OCI-LY3 (cell line): ENCODE results near the gene GSTM3.
A peak's percentile ranks its signal among the peaks of the same experiment; 100 is the strongest.

Experiments
- H2AFZ ChIP-seq: fragments of 200-600, 300-600 bp; shearing (Covaris generic); 2 replicates; pipeline ENCODE4 v1.6.0; 2014; ENCODE audit warnings: antibody characterized with exemption, low read depth, low read length
- H3K27ac ChIP-seq: fragments of 200-600, 300-600 bp; sonication (generic); 2 replicates; pipeline ENCODE4 v1.5.1; 2014; ENCODE audit warnings: mild to moderate bottlenecking, low read length, moderate library complexity, mixed read lengths
- H3K27me3 ChIP-seq: fragments of 200-600, 300-600 bp; sonication (generic); 2 replicates; pipeline ENCODE4 v1.6.1; 2014; ENCODE audit warnings: low read depth, low read length, mixed read lengths
- H3K36me3 ChIP-seq: fragments of 200-600, 300-600 bp; sonication (generic); replicated peaks from 2 replicates; pipeline ENCODE3; 2014; ENCODE audit warnings: low read depth, low read length, mixed read lengths
- H3K4me1 ChIP-seq: fragments of 300-600, 200-600 bp; sonication (generic); 2 replicates; pipeline ENCODE4 v1.6.1; 2014; ENCODE audit warnings: low read length, mixed read lengths
- H3K4me2 ChIP-seq: fragments of 200-600, 300-600 bp; sonication (generic); 2 replicates; pipeline ENCODE4 v1.6.1; 2014; ENCODE audit warnings: low read length, mixed read lengths
- H3K4me3 ChIP-seq: fragments of 300-600, 200-600 bp; sonication (generic); 2 replicates; pipeline ENCODE4 v1.5.1; 2014; ENCODE audit warnings: antibody characterized with exemption, mild to moderate bottlenecking, low read length, moderate library complexity
- H3K79me2 ChIP-seq: fragments of 300-600, 200-600 bp; shearing (Covaris generic); 2 replicates; pipeline ENCODE4 v1.6.1; 2014; ENCODE audit warnings: mild to moderate bottlenecking, low read length, mixed read lengths
- H3K9ac ChIP-seq: fragments of 300-600, 200-600 bp; shearing (Covaris generic); 2 replicates; pipeline ENCODE4 v1.6.0; 2014; ENCODE audit warnings: mild to moderate bottlenecking, low read length, moderate library complexity
- H3K9me3 ChIP-seq: fragments of 200-600, 300-600 bp; shearing (Covaris generic); 2 replicates; pipeline ENCODE4 v1.6.1; 2014; ENCODE audit warnings: low read length, mixed read lengths; ENCODE audit not compliant: insufficient read depth
- H4K20me1 ChIP-seq: fragments of 200-600, 300-600 bp; sonication (generic); 2 replicates; pipeline ENCODE4 v1.6.1; 2016; ENCODE audit warnings: low read length, mixed read lengths; ENCODE audit not compliant: insufficient read depth
- EZH2phosphoT487 ChIP-seq: fragments of 200-600 bp; shearing (Covaris generic); IDR thresholded peaks from 2 replicates; pipeline ENCODE4 v1.6.1; 2018; ENCODE audit warnings: antibody characterized with exemption, mixed run types, low read depth
- TF ChIP-seq, protein P1 (sequence below): fragments of 200-600, 300-600 bp; sonication (generic); IDR thresholded peaks from 2 replicates; pipeline ENCODE4 v1.5.1; 2014; ENCODE audit warnings: antibody characterized with exemption, low read length, low read depth

The GSTM3 gene

DNA sequence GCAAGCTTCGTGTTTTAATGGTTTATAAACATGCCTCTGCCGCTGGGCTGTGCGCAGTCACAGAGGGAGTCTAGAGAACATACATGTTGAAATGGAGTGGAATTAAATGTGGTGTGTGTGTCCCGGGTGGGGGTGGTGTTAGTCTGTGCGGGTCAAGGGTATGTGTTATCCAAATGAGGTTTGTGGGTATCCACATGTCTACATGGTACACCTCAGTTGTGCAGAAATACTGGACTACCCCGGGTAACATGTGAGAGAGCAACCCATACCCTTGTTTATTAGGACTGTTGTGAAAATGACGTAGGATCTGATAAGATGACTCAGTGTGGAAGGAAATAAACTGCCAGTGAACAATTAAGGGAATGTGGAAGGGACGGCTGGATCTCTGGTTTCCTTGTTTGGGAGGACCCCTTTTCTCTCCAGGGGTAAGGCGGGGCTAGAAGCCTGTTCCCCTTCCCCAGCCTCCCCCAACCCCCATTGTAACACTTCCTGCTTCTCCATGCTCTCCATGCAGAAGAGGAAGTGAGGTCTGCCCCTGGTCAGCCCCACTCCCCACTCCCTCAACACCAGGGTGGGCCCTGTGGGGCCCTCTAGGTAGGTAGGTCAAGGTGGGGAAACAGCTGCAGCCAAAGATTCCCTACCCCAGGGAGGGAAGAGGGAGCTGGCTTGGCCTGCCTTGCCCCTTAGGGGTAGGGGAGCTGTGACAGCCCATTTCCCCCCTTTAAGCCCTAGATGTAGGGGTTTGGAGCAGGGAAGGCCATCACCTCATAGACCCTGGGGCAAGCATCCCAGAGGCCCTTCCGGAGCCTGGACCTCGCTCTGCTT, 22.2 kb upstream of the GSTM3 start:
- H3K27me3 ChIP-seq, result no peaks in the 10 kb centered on the region
- no peak overlapping the region for H3K27ac ChIP-seq
- no peak for TF ChIP-seq EZH2phosphoT487
- TF ChIP-seq, protein P1, sequence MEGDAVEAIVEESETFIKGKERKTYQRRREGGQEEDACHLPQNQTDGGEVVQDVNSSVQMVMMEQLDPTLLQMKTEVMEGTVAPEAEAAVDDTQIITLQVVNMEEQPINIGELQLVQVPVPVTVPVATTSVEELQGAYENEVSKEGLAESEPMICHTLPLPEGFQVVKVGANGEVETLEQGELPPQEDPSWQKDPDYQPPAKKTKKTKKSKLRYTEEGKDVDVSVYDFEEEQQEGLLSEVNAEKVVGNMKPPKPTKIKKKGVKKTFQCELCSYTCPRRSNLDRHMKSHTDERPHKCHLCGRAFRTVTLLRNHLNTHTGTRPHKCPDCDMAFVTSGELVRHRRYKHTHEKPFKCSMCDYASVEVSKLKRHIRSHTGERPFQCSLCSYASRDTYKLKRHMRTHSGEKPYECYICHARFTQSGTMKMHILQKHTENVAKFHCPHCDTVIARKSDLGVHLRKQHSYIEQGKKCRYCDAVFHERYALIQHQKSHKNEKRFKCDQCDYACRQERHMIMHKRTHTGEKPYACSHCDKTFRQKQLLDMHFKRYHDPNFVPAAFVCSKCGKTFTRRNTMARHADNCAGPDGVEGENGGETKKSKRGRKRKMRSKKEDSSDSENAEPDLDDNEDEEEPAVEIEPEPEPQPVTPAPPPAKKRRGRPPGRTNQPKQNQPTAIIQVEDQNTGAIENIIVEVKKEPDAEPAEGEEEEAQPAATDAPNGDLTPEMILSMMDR, result no peak
- no peaks in the 10 kb centered on the region for H3K79me2 ChIP-seq
- peak overlapping the region; percentile 2; the same call in 1 of the 2 replicates for H2AFZ ChIP-seq
- H3K4me3 ChIP-seq, result no peak overlapping the region
- no peaks in the 10 kb centered on the region for H4K20me1 ChIP-seq
- no peaks in the 10 kb centered on the region for H3K36me3 ChIP-seq
- no peaks in the 10 kb centered on the region for H3K9me3 ChIP-seq
- H3K9ac ChIP-seq, result no peak overlapping the region
- no peak overlapping the region for H3K4me2 ChIP-seq
- peaks cover 7% of the 10 kb centered on the region; the same call in 1 of the 2 replicates for H3K4me1 ChIP-seq

DNA sequence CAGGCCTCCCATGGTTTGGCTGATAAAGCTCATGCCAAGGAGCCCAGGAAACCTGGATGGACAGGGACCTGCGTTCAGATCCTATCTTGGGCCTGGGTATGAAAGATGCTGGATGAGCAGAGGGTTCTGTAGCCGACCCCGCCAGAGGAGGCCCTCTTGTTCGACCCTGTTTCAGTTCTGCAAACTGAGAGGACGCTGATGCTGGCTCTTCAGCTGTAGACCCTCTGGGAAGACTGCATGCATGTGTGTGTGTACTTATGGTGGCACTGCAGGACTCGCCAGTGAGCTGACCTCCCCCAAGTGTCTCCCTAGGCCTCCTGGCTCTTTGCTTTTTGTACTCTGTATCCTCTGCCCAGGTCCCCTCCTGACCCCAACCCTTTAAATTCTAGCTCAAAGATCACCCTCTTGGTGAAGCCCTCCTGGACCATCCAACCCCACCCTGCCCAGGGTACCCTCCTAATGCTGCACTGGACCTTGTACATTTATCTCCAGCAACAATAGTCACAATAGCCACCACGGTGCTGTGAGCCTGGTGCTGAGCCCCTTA, 21.3 kb upstream of the GSTM3 start:
- Histone ChIP-seq H3K79me2 (no peaks in the 10 kb centered on the region), H3K27ac (no peak overlapping the region)

DNA sequence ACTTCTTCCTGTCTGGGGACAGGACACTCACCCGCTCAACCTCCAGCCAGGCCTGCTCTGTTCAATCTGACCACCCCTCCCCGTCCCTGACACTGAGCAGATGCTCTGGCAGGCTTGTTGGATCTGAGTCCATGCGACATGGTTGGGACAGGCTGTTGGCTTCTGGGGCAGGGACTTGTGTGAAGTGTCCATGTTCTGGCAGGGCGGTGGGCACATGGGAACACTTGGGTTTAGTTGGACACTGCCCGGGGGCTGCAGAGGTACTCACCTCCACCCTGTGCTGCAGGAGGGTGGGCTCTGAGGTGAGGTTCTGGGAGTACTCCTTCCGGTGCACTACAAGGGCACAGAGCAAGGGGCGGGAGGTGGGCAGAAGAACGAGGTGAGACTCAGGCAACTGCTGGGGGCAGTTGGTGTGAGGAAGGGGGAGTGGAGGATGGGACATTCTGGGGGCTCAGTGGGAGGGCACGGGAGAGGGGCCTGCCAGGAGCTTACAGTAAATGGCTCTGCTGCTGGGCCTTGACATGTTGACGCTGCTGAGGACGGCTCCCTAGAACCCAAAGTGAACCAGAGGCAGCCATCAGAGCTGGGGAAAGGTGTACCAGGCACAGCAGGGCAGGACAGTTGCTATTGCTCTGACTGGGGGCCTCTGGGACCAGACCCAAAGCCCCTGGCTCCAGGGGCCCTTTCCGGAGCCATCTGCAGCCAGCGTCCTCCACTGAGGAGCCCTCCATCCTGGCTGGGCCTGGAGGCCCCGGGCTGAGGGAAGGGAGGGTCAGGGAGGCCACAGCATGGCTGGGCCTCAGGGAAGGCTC, 20.6 kb upstream of the GSTM3 start:
- Histone ChIP-seq H4K20me1 (no peaks in the 10 kb centered on the region), H3K27ac (no peak overlapping the region), H3K36me3 (no peaks in the 10 kb centered on the region), H3K4me1 (peaks cover 7% of the 10 kb centered on the region; the same call in 1 of the 2 replicates), H3K79me2 (no peaks in the 10 kb centered on the region), H3K27me3 (no peaks in the 10 kb centered on the region), H3K4me2 (no peak overlapping the region), H2AFZ (no peak overlapping the region), H3K9ac (no peak overlapping the region), H3K9me3 (no peaks in the 10 kb centered on the region), H3K4me3 (no peak overlapping the region)
- TF ChIP-seq, protein P1, result no peak
- no peak for TF ChIP-seq EZH2phosphoT487

More for the DNA sequence above, 21.3 kb upstream of the GSTM3 start:
- Histone ChIP-seq H3K4me3 (no peak overlapping the region), H3K36me3 (no peaks in the 10 kb centered on the region), H3K9ac (no peak overlapping the region), H3K9me3 (no peaks in the 10 kb centered on the region), H3K27me3 (no peaks in the 10 kb centered on the region), H2AFZ (no peak overlapping the region), H4K20me1 (no peaks in the 10 kb centered on the region), H3K4me1 (peaks cover 7% of the 10 kb centered on the region; the same call in 1 of the 2 replicates), H3K4me2 (no peak overlapping the region)
- TF ChIP-seq EZH2phosphoT487, result no peak
- TF ChIP-seq, protein P1, result no peak
